Ishikawa (cell line): Measurements from ENCODE around the gene TSNAX.

Source experiments
- CEBPB ChIP-seq: IDR thresholded peaks from 2 replicates; pipeline ENCODE4 v1.6.1; 2012
- CREB1 ChIP-seq: IDR thresholded peaks from 2 replicates; pipeline ENCODE4 v1.6.1; 2012; ENCODE audit warnings: low read depth
- EGR1 ChIP-seq: IDR thresholded peaks from 2 replicates; pipeline ENCODE4 v1.6.1; 2012
- EP300 ChIP-seq: IDR thresholded peaks from 2 replicates; pipeline ENCODE4 v1.6.1; 2012; ENCODE audit warnings: borderline replicate concordance
- FOXM1 ChIP-seq: IDR thresholded peaks from 2 replicates; pipeline ENCODE4 v1.6.1; 2012; ENCODE audit warnings: low read depth, borderline replicate concordance
- MAX ChIP-seq: IDR thresholded peaks from 2 replicates; pipeline ENCODE4 v1.6.1; 2012
- NFIC ChIP-seq: IDR thresholded peaks from 2 replicates; pipeline ENCODE4 v1.6.1; 2012
- RAD21 ChIP-seq: IDR thresholded peaks from 2 replicates; pipeline ENCODE4 v1.6.1; 2012; ENCODE audit warnings: low read depth
- REST ChIP-seq: IDR thresholded peaks from 2 replicates; pipeline ENCODE4 v1.6.1; 2012; ENCODE audit warnings: low read depth, mild to moderate bottlenecking
- TAF1 ChIP-seq: IDR thresholded peaks from 2 replicates; pipeline ENCODE4 v1.6.1; 2012; ENCODE audit warnings: low read depth, mild to moderate bottlenecking
- TCF12 ChIP-seq: IDR thresholded peaks from 2 replicates; pipeline ENCODE4 v1.6.1; 2012; ENCODE audit warnings: low read depth
- TEAD4 ChIP-seq: IDR thresholded peaks from 2 replicates; pipeline ENCODE4 v1.6.1; 2012
- USF1 ChIP-seq: IDR thresholded peaks from 2 replicates; pipeline ENCODE4 v1.6.1; 2012
- YY1 ChIP-seq: IDR thresholded peaks from 2 replicates; pipeline ENCODE4 v1.6.1; 2012; ENCODE audit warnings: low read depth
- ZBTB7A ChIP-seq: IDR thresholded peaks from 2 replicates; pipeline ENCODE4 v1.6.1; 2012; ENCODE audit warnings: low read depth

The TSNAX gene

GRCh38 chr1:231544943-231545592 lies 16.6 kb downstream of the TSNAX start:
- TF ChIP-seq FOXM1 (no peak), RAD21 (no peak), TAF1 (no peak), ZBTB7A (no peak), EGR1 (no peak), CREB1 (no peak), TCF12 (no peak), EP300 (no peak), MAX (no peak), CEBPB (no peak), NFIC (no peak), YY1 (no peak), USF1 (no peak), TEAD4 (no peak), REST (no peak)

- TF ChIP-seq TEAD4 (no peak), YY1 (no peak), MAX (no peak), NFIC (no peak), ZBTB7A (no peak), EGR1 (no peak), FOXM1 (no peak), USF1 (no peak), TCF12 (no peak), TAF1 (no peak), REST (no peak), CREB1 (no peak), RAD21 (no peak)
These were observed 18.2 kb downstream of the TSNAX start for GRCh38 chr1:231546693-231547092.

GRCh38 chr1:231549733-231550447 lies 21.4 kb downstream of the TSNAX start:
- TF ChIP-seq USF1 (no peak), FOXM1 (no peak), YY1 (no peak), TAF1 (no peak), RAD21 (no peak), TCF12 (no peak), CREB1 (no peak), REST (no peak), MAX (no peak), EGR1 (no peak), ZBTB7A (no peak), EP300 (no peak), CEBPB (no peak), TEAD4 (no peak), NFIC (no peak)
